SH-SY5Y (cell line): ENCODE measurements around the gene MXD4.

Source experiments
- GATA2 ChIP-seq: IDR thresholded peaks from 2 replicates; pipeline ENCODE4 v1.6.1; 2011; ENCODE audit warnings: mild to moderate bottlenecking, low read depth, low read length
- GATA3 ChIP-seq: IDR thresholded peaks from 2 replicates; pipeline ENCODE4 v1.6.1; 2011; ENCODE audit warnings: low read depth, mild to moderate bottlenecking, low read length, moderate library complexity

GRCh38 chr4:2300431-2301224 is 38.7 kb upstream of the MXD4 start:
- TF ChIP-seq GATA2 (no peak), GATA3 (no peak)
